ENCODE measurements around the gene FGFBP1. TPM values are rescaled to one million over a fixed set of nuclear protein-coding genes. Genes with fewer than 3 reads are reported as not detected.

FGFBP1 gene
- total RNA-seq, 4 donors from 2014 or later: 0.27 to 19.2 (median 0.97) TPM

GRCh38 chr4:15930314-15930713 lies 8.2 kb downstream of the FGFBP1 start:
- Histone ChIP-seq H3K27me3 (no peaks in the 10 kb centered on the region), H3K9me3 (no peaks in the 10 kb centered on the region), H3K4me1 (no peaks in the 10 kb centered on the region), H3K4me3 (no peak overlapping the region), H3K27ac (peak overlapping the region in 1 of 4 donors; percentile 5), H3K36me3 (no peaks in the 10 kb centered on the region)
- WGBS, 2 donors (ENCODE audit: low coverage in 1 of 2): 31 to 50% methylated on average over 1 to 3 of the region's 7 CpGs
- ATAC-seq: no peak
- TF ChIP-seq EP300 (IDR thresholded peaks at IDR 0.05) (no peak), POLR2AphosphoS5 (IDR thresholded peaks at IDR 0.05) (no peak)
- TF ChIP-seq, protein P1, sequence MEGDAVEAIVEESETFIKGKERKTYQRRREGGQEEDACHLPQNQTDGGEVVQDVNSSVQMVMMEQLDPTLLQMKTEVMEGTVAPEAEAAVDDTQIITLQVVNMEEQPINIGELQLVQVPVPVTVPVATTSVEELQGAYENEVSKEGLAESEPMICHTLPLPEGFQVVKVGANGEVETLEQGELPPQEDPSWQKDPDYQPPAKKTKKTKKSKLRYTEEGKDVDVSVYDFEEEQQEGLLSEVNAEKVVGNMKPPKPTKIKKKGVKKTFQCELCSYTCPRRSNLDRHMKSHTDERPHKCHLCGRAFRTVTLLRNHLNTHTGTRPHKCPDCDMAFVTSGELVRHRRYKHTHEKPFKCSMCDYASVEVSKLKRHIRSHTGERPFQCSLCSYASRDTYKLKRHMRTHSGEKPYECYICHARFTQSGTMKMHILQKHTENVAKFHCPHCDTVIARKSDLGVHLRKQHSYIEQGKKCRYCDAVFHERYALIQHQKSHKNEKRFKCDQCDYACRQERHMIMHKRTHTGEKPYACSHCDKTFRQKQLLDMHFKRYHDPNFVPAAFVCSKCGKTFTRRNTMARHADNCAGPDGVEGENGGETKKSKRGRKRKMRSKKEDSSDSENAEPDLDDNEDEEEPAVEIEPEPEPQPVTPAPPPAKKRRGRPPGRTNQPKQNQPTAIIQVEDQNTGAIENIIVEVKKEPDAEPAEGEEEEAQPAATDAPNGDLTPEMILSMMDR (IDR thresholded peaks at IDR 0.05): no peak

DNA sequence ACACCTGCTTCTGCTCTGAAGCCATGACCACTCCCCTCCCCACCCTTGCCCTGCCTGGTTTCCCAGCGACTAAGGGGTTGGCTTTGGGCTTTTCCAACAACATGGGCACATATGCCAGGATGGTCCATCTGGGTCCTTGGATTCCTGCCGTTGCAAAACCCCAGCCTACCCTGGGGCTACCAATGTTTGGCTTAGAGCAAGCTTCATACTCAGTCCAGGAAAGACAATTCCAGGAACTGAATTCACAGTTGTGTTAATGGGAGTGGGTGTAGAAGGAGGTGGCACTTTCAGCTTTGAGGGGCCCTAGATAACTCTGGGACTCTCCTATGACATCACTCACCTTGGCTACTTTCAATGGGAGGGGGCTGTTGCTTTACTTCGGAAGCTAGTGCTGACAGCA lies 9.0 kb downstream of the FGFBP1 start:
- TF ChIP-seq POLR2AphosphoS5 (IDR thresholded peaks at IDR 0.05) (no peak), POLR2A (IDR thresholded peaks at IDR 0.05) (no peak), EP300 (IDR thresholded peaks at IDR 0.05) (no peak)
- TF ChIP-seq, protein P1 (IDR thresholded peaks at IDR 0.05): no peak
- no peak overlapping the region for H3K4me3 ChIP-seq
- H3K4me1 ChIP-seq: no peaks in the 10 kb centered on the region
- no peaks in the 10 kb centered on the region for H3K9me3 ChIP-seq
- WGBS, 2 donors (ENCODE audit: low coverage in 1 of 2): 71 to 75% methylated on average over 1 to 2 of the region's 3 CpGs
- no peak overlapping the region for H3K27ac ChIP-seq
- no peak for ATAC-seq
- no peaks in the 10 kb centered on the region for H3K36me3 ChIP-seq
- H3K27me3 ChIP-seq: no peaks in the 10 kb centered on the region

DNA sequence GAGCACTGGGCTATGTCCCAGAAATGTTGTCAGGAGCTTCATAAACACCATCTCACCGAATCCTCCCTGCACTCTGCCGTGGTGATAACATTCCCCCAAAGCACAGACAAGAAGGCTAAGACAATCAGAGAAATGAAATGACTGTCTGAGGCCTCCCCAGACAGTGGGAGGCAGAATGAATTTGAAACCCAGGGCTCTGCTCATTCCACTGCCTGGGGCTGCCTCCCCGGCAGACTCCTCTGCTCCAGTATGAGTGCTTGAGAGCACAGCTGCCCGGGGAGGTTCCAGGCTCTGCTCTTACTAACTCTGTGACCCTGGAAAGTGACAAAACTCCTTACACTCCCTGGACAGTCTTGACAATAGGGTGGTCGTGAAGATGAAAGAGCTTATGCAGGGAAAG lies 9.7 kb downstream of the FGFBP1 start:
- Histone ChIP-seq H3K4me3 (no peak overlapping the region), H3K4me1 (no peaks in the 10 kb centered on the region), H3K36me3 (no peaks in the 10 kb centered on the region), H3K27ac (peak overlapping the region in 1 of 4 donors; percentile 11), H3K9me3 (no peaks in the 10 kb centered on the region), H3K27me3 (no peaks in the 10 kb centered on the region)
- no peak for ATAC-seq
- 26% methylated on average over 3 of the region's 5 CpGs; no CpG with 5 or more reads in 1 of the 2 donors for WGBS, 2 donors (ENCODE audit: low coverage in 1 of 2)
- TF ChIP-seq EP300 (IDR thresholded peaks at IDR 0.05): no peak
- TF ChIP-seq, protein P1 (IDR thresholded peaks at IDR 0.05): no peak
- no peak for TF ChIP-seq POLR2AphosphoS5 (IDR thresholded peaks at IDR 0.05)
- no peak for TF ChIP-seq POLR2A (IDR thresholded peaks at IDR 0.05)

GRCh38 chr4:15926486-15926885 lies 12.1 kb downstream of the FGFBP1 start:
- no peak overlapping the region for H3K27ac ChIP-seq
- H3K4me1 ChIP-seq: no peaks in the 10 kb centered on the region
- no peak for ATAC-seq
- H3K36me3 ChIP-seq: no peaks in the 10 kb centered on the region
- H3K27me3 ChIP-seq: no peaks in the 10 kb centered on the region
- 45 to 77% methylated on average over 5 to 7 of the region's 7 CpGs for WGBS, 2 donors (ENCODE audit: low coverage in 1 of 2)
- H3K4me3 ChIP-seq: no peak overlapping the region
- H3K9me3 ChIP-seq: no peaks in the 10 kb centered on the region
- no peak for TF ChIP-seq EP300 (IDR thresholded peaks at IDR 0.05)
- no peak for TF ChIP-seq POLR2AphosphoS5 (IDR thresholded peaks at IDR 0.05)
- TF ChIP-seq POLR2A (IDR thresholded peaks at IDR 0.05): no peak
- TF ChIP-seq, protein P1 (IDR thresholded peaks at IDR 0.05): no peak

GRCh38 chr4:15925830-15926229 lies 12.7 kb downstream of the FGFBP1 start:
- WGBS, 2 donors (ENCODE audit: low coverage in 1 of 2): 62 to 76% methylated on average over 2 to 3 of the region's 3 CpGs
- no peak for ATAC-seq
- H3K27ac ChIP-seq: no peak overlapping the region

More at GRCh38 chr4:15925830-15926229, 12.7 kb downstream of the FGFBP1 start:
- Histone ChIP-seq H3K27me3 (no peaks in the 10 kb centered on the region), H3K4me3 (no peak overlapping the region), H3K9me3 (no peaks in the 10 kb centered on the region), H3K4me1 (no peaks in the 10 kb centered on the region), H3K36me3 (no peaks in the 10 kb centered on the region)
- no peak for TF ChIP-seq POLR2AphosphoS5 (IDR thresholded peaks at IDR 0.05)
- TF ChIP-seq EP300 (IDR thresholded peaks at IDR 0.05): no peak
- TF ChIP-seq POLR2A (IDR thresholded peaks at IDR 0.05): no peak
- TF ChIP-seq, protein P1 (IDR thresholded peaks at IDR 0.05): no peak

Data from gastroesophageal sphincter (tissue), 4 donors.